Transverse colon (tissue), 4 donors: ENCODE data around the gene ARHGEF33. TPM values are rescaled to one million over a fixed set of nuclear protein-coding genes. Genes with fewer than 3 reads are reported as not detected.

ENCODE experiments used
- DNase-seq: peaks from one replicate; pipeline ENCODE4 v3.0.0-alpha.2; 2019
- H3K27ac ChIP-seq, 4 donors: fragments of 200-600 bp; sonication (generic); 2 replicates each; pipeline ENCODE4 v1.5.1; 2016 to 2018; ENCODE audit warnings: inconsistent platforms in 4 of 4
- H3K27me3 ChIP-seq: fragments of 200-600 bp; sonication (generic); 2 replicates; pipeline ENCODE4 v1.5.1; 2017; ENCODE audit warnings: inconsistent platforms
- H3K36me3 ChIP-seq, 4 donors: fragments of 200-600 bp; sonication (generic); 2 replicates each; pipeline ENCODE4 v1.5.1; 2017 to 2019; ENCODE audit warnings: inconsistent platforms in 4 of 4
- H3K4me1 ChIP-seq, 4 donors: fragments of 200-600 bp; sonication (generic); 2 replicates each; pipeline ENCODE4 v1.5.1; 2017 to 2020; ENCODE audit warnings: inconsistent platforms in 4 of 4
- H3K4me3 ChIP-seq, 4 donors: fragments of 200-600 bp; sonication (generic); 1 replicate in 1 of 4; 2 replicates in 3 of 4; pipeline versions ENCODE4 v1.5.1 to v1.6.1; 2017 to 2019; ENCODE audit warnings: inconsistent platforms in 4 of 4
- H3K9me3 ChIP-seq, 2 donors: fragments of 200-600 bp; sonication (generic); 2 replicates each; pipeline ENCODE4 v1.5.1; 2017 to 2019; ENCODE audit warnings: inconsistent platforms in 2 of 2
- EP300 ChIP-seq: sonication (generic); formaldehyde crosslinking; IDR thresholded peaks from one replicate; pipeline ENCODE4 v1.6.1; 2017; ENCODE audit warnings: antibody characterized with exemption, low read depth
- POLR2A ChIP-seq: fragments of 450-650 bp; IDR thresholded peaks from one replicate; pipeline ENCODE4 v1.6.1; 2016; ENCODE audit warnings: antibody characterized with exemption, mild to moderate bottlenecking, moderate library complexity
- POLR2AphosphoS5 ChIP-seq, 3 donors: sonication (generic); formaldehyde crosslinking; IDR thresholded peaks; one replicate each; pipeline ENCODE4 v1.6.1; 2016; ENCODE audit warnings: antibody characterized with exemption in 3 of 3
- WGBS, 2 donors: methylation state at CpG; one replicate each; pipeline ENCODE4 v1.1.5; 2018; ENCODE audit warnings: low coverage in 1 of 2; 5-methylcytosine and 5-hydroxymethylcytosine counted together
- in situ Hi-C, 4 donors: fragments of 200-750 bp; cut with MboI; loops; one replicate each; pipeline versions ENCODE4 v1.15.0 to v1.15.1; 2017; ENCODE audit warnings: low sequenced_read_pairs in 3 of 4, low pct_ligation_motif_present in 1 of 4, low pct_unique_long_range_greater_than_20kb in 1 of 4
- intact Hi-C: fragments of 100-400 bp; cut with DNase I; formaldehyde crosslinking; loops from one replicate; pipeline ENCODE4 v1.15.1; 2023; ENCODE audit warnings: low total_unique reads
- total RNA-seq, 4 donors: library from RNA; depleted of rRNA; stranded (reverse); fragments of >200 nt; gene quantifications; one replicate each; pipeline ENCODE4 v1.1.0, GENCODE V29; 2016
- TF ChIP-seq, protein P1 (sequence below), 5 experiments: fragments of 200-600 bp in 3 of 5; fragments of 450-650 bp in 2 of 5; sonication (generic) in 3 of 5; IDR thresholded peaks; 1 replicate in 2 of 5; 2 replicates in 3 of 5; pipeline ENCODE4 v1.5.1; 2016 to 2017; ENCODE audit warnings: antibody characterized with exemption in 5 of 5, inconsistent platforms in 3 of 5, mild to moderate bottlenecking in 2 of 5, moderate library complexity in 1 of 5

ARHGEF33 gene
- total RNA-seq, 4 donors from 2014 or later, result 0.14 to 0.32 TPM; not detected in 2

DNA sequence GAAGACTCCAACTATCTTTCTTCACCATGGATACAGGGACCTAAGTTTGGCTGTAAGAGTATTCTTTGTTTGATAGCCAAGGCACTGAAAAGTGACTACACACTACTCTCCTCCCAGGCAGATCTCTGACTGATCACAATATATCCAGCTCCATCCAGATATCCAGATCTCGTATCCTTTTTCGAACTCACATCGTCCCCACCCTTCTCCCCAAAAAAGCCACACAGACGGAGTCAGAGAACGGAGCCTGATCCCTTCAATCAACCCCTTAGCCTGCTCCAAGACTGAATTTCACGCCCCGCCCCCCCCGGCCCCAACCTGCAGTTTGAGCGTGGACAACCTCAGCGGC is 14.5 kb upstream of the ARHGEF33 start:
- Histone ChIP-seq H3K9me3 (peaks cover 0 to 4% of the 10 kb centered on the region in 2 donors), H3K27me3 (no peaks in the 10 kb centered on the region), H3K4me3 (peak overlapping the region; percentile 47 to 79 (median 58)), H3K27ac (peak overlapping the region; percentile 62 to 79 (median 74)), H3K4me1 (peaks cover 12 to 21% (median 14%) of the 10 kb centered on the region in 4 donors), H3K36me3 (no peaks in the 10 kb centered on the region)
- DNase-seq, result no peak
- TF ChIP-seq EP300, result no peak
- no peak for TF ChIP-seq POLR2A
- no peak for TF ChIP-seq POLR2AphosphoS5 (IDR thresholded peaks at IDR 0.05)
- WGBS, 2 donors, result 0% methylated on average over 4 to 10 of the region's 10 CpGs
- intact Hi-C loops, result no loop called here
- in situ Hi-C loops, result no loop called here

DNA sequence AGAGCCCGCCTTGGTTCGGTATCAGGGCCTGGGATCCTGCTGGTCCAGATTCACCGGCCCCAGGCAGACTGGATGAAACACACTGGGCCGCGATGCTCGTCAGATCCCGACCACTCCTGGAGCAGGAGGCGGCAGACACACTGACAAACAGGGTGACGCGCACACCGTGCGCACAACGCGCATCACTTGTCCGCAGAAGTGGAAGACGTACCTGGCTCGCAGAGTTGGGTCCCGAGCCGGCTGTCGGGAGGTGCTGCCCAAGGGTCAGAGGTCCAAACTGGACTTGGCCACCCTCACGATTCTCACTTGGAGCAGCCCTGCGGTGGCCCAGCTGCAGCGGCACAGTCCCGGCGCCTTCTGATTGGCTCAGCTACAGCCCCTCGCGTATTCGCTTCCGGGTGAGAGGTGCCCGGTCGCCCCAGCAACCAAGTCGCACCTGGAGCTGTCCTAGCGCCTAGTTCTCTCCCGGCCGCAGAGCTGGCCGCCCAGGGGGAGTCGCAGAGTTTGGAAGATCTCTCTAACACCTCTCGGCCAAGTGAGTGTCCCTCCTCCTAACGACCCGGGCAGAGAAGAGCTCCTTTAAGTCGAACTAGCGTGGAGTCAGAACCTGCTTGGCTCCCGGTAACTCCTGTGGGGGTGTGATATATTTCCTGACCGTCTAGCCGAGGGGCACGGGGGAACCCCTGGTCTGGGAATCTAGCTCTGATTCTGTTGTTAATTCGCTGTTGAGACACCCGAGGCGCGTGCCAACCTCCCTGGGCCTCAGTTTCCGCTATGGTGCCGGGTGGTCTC is 13.9 kb upstream of the ARHGEF33 start, which contains the start of the genes DHX57 and MORN2:
Gene DHX57 (minus strand): TSS at position 359 of the 792 bp plus-strand sequence. CDS start 7,529 bp downstream, outside the sequence.
Gene MORN2 (plus strand): TSS at position 401 of the 792 bp plus-strand sequence.
- H3K4me1 ChIP-seq, result peaks cover 12 to 21% (median 14%) of the 10 kb centered on the region in 4 donors
- H3K27me3 ChIP-seq, result no peaks in the 10 kb centered on the region
- peaks cover 0 to under 1% (median 0%) of the 10 kb centered on the region in 4 donors for H3K36me3 ChIP-seq
- peak; percentile 92 for DNase-seq
- intact Hi-C loops (no loop called here), in situ Hi-C loops (no loop called here)
- peak within 1 kb of the TSS; percentile 62 to 79 (median 74) for H3K27ac ChIP-seq
- no peak for TF ChIP-seq POLR2A
- TF ChIP-seq POLR2AphosphoS5 (IDR thresholded peaks at IDR 0.05), result peak; percentile 36 to 58 (median 45)
- H3K4me3 ChIP-seq, result peak within 1 kb of the TSS; percentile 47 to 79 (median 58)
- 2 to 7% methylated on average over 3 to 43 of the region's 52 CpGs for WGBS, 2 donors
- no peaks in the 10 kb centered on the region for H3K9me3 ChIP-seq

DNA sequence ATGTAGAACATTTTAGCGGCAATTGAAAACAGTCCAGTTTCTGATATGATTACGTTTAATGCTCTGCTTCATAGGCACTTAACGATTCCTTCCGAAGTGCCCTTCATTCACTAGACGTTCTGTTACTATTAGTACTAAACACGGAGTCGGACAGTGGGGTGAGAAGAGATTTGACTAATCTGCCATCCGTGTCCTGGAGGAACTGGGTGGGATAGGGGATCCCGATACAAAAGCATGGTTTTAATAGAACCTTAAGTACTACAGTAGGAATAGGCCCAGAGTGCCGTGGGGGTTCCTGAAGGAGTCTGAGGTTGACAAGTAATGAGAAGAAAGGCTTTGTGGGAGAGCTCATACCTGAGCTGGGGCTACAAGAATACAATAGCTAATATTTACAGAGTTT is 13.3 kb upstream of the ARHGEF33 start:
- Histone ChIP-seq H3K27ac (peak overlapping the region in 3 of 4 donors; percentile 62 to 79 (median 76)), H3K9me3 (no peaks in the 10 kb centered on the region), H3K27me3 (no peaks in the 10 kb centered on the region), H3K4me3 (peak overlapping the region; percentile 47 to 79 (median 58)), H3K36me3 (peaks cover 0 to 7% (median 0%) of the 10 kb centered on the region in 4 donors), H3K4me1 (peaks cover 12 to 21% (median 14%) of the 10 kb centered on the region in 4 donors)
- TF ChIP-seq, protein P1, sequence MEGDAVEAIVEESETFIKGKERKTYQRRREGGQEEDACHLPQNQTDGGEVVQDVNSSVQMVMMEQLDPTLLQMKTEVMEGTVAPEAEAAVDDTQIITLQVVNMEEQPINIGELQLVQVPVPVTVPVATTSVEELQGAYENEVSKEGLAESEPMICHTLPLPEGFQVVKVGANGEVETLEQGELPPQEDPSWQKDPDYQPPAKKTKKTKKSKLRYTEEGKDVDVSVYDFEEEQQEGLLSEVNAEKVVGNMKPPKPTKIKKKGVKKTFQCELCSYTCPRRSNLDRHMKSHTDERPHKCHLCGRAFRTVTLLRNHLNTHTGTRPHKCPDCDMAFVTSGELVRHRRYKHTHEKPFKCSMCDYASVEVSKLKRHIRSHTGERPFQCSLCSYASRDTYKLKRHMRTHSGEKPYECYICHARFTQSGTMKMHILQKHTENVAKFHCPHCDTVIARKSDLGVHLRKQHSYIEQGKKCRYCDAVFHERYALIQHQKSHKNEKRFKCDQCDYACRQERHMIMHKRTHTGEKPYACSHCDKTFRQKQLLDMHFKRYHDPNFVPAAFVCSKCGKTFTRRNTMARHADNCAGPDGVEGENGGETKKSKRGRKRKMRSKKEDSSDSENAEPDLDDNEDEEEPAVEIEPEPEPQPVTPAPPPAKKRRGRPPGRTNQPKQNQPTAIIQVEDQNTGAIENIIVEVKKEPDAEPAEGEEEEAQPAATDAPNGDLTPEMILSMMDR (IDR thresholded peaks at IDR 0.05), result no peak
- no peak for TF ChIP-seq EP300
- TF ChIP-seq POLR2A, result no peak
- no peak for TF ChIP-seq POLR2AphosphoS5 (IDR thresholded peaks at IDR 0.05)
- intact Hi-C loops (no loop called here), in situ Hi-C loops (no loop called here)
- no peak for DNase-seq
- 9 to 31% methylated on average over 2 to 10 of the region's 10 CpGs for WGBS, 2 donors

DNA sequence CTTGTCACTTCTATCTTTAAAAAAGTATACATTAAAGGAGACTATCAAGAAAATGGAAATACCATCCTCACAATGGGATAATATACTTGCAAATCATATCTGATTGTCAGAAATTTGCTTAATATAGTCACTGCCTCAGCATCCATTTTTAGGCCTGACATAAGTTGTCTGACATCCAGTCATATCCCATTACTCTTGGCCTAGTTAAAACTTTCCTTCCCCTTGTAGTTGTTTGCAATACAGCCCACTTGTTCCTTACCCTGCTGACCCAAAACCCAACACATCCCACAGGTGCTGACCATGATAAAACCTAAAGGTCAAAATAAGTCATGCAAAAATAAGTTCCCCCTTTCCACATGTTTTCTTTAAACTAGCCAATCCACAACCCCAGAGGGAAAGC is 3.6 kb upstream of the ARHGEF33 start:
- H3K36me3 ChIP-seq, result peaks cover 0 to 7% (median 0%) of the 10 kb centered on the region in 4 donors
- H3K4me3 ChIP-seq, result no peak overlapping the region
- in situ Hi-C loops, result no loop called here
- intact Hi-C loops, result no loop called here
- no peaks in the 10 kb centered on the region for H3K9me3 ChIP-seq
- no peak overlapping the region for H3K27ac ChIP-seq
- no peaks in the 10 kb centered on the region for H3K27me3 ChIP-seq
- DNase-seq, result no peak
- no peak for TF ChIP-seq POLR2AphosphoS5 (IDR thresholded peaks at IDR 0.05)
- TF ChIP-seq EP300, result no peak
- TF ChIP-seq POLR2A, result no peak
- H3K4me1 ChIP-seq, result no peaks in the 10 kb centered on the region

DNA sequence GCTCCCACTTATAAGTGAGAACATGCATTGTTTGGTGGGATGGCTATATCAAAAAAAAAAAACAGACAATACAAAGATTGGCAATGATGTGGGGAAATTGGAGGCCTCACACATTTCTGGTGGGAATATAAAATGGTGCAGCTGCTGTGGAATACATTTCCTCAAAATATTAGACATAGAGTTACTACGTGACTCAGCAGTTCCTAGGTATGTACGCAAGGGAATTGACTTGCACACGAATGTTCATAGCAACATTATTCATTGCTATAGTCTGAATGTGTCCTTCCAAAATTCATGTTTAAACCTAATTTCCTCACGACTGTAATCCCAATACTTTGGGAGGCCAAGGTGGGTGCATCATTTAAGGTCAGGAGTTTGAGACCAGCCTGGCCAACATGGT is 2.3 kb upstream of the ARHGEF33 start:
- no peak overlapping the region for H3K4me3 ChIP-seq
- 88 to 89% methylated on average over 4 of the region's 4 CpGs for WGBS, 2 donors
- H3K9me3 ChIP-seq, result no peaks in the 10 kb centered on the region
- H3K27me3 ChIP-seq, result no peaks in the 10 kb centered on the region
- in situ Hi-C loops, result no loop called here
- DNase-seq, result no peak
- TF ChIP-seq POLR2AphosphoS5 (IDR thresholded peaks at IDR 0.05), result no peak
- TF ChIP-seq POLR2A, result no peak
- TF ChIP-seq, protein P1 (IDR thresholded peaks at IDR 0.05), result no peak
- no peak for TF ChIP-seq EP300
- no peak overlapping the region for H3K27ac ChIP-seq
- H3K36me3 ChIP-seq, result no peaks in the 10 kb centered on the region
- intact Hi-C loops, result no loop called here
- H3K4me1 ChIP-seq, result no peaks in the 10 kb centered on the region
